ENCODE results near the gene STK26.

STK26 gene

DNA sequence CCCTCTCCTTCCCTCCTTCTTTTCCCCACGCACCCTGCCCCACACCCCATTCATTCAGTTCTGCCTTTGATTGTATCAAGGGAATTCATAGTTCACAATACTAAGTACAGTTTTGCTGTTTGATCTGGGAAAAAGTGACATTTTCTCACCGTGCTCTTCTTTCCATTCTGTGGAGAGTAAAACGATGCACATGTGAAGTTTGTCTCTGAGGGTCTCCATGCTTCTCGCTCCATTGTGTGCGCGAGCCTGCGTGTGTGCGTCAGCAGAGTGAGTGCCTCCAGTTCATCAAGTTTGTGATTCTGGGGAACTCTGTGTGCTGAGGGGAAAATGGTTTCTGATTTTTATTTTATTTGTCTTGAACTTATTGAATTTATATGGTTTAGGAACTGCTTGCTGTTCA is 1.9 kb downstream of the STK26 start:
- TF ChIP-seq MYC (IDR thresholded peaks at IDR 0.05; ENCODE audit: low read depth, low read length) (peak; percentile 23; the same call in 1 of the 2 replicates), POLR2A (IDR thresholded peaks at IDR 0.05; ENCODE audit: extremely low read depth, insufficient read length) (no peak), CTCF (IDR thresholded peaks at IDR 0.05; ENCODE audit: low read depth, low read length) (no peak)
- TF ChIP-seq, protein P1, sequence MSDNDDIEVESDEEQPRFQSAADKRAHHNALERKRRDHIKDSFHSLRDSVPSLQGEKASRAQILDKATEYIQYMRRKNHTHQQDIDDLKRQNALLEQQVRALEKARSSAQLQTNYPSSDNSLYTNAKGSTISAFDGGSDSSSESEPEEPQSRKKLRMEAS (IDR thresholded peaks at IDR 0.05; ENCODE audit: low read depth, low read length): peak; percentile 38; the same call in 1 of the 2 replicates
- peak overlapping the region; percentile 87 for H3K4me3 ChIP-seq (ENCODE audit: low read depth, low read length)
- DNase-seq (ENCODE audit: low read depth): peak; percentile 56

GRCh38 chrX:132030264-132030663 is 7.2 kb downstream of the STK26 start:
- no peak overlapping the region for H3K4me3 ChIP-seq (ENCODE audit: low read depth, low read length)
- TF ChIP-seq MYC (IDR thresholded peaks at IDR 0.05; ENCODE audit: low read depth, low read length) (no peak), CTCF (IDR thresholded peaks at IDR 0.05; ENCODE audit: low read depth, low read length) (no peak), POLR2A (IDR thresholded peaks at IDR 0.05; ENCODE audit: extremely low read depth, insufficient read length) (no peak)
- TF ChIP-seq, protein P1 (IDR thresholded peaks at IDR 0.05; ENCODE audit: low read depth, low read length): no peak
- DNase-seq (ENCODE audit: low read depth): no peak

GRCh38 chrX:132031867-132032266 is 8.8 kb downstream of the STK26 start:
- H3K4me3 ChIP-seq (ENCODE audit: low read depth, low read length): no peak overlapping the region

DNA sequence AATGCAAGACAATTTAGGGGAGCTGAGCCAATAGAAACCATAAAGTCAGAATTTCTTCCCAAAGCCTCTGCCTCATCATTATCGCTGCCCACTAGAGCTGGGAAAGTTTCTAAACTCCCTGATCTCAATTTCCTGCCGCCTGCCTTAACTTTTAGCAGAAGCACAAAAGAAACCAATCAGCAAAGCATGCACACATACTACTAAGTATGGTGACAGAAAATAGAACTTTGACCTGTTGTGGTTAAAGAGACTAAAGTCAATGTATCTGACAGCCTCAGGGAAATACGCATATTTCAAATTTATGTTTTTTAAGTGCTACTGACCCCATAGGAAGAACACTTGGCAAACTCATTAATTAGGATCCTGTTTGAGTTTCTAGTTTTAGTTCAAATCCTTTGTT is 10.1 kb downstream of the STK26 start:
- TF ChIP-seq POLR2A (IDR thresholded peaks at IDR 0.05; ENCODE audit: extremely low read depth, insufficient read length): no peak
- no peak for TF ChIP-seq CTCF (IDR thresholded peaks at IDR 0.05; ENCODE audit: low read depth, low read length)
- no peak for TF ChIP-seq MYC (IDR thresholded peaks at IDR 0.05; ENCODE audit: low read depth, low read length)
- TF ChIP-seq, protein P1 (IDR thresholded peaks at IDR 0.05; ENCODE audit: low read depth, low read length): no peak
- H3K4me3 ChIP-seq (ENCODE audit: low read depth, low read length): no peak overlapping the region
- no peak for DNase-seq (ENCODE audit: low read depth)

More at GRCh38 chrX:132031867-132032266, 8.8 kb downstream of the STK26 start:
- no peak for DNase-seq (ENCODE audit: low read depth)
- TF ChIP-seq POLR2A (IDR thresholded peaks at IDR 0.05; ENCODE audit: extremely low read depth, insufficient read length): no peak

GRCh38 chrX:132034648-132035047 is 11.5 kb downstream of the STK26 start:
- no peak for DNase-seq (ENCODE audit: low read depth)
- no peak overlapping the region for H3K4me3 ChIP-seq (ENCODE audit: low read depth, low read length)
- TF ChIP-seq CTCF (IDR thresholded peaks at IDR 0.05; ENCODE audit: low read depth, low read length) (no peak), POLR2A (IDR thresholded peaks at IDR 0.05; ENCODE audit: extremely low read depth, insufficient read length) (no peak), MYC (IDR thresholded peaks at IDR 0.05; ENCODE audit: low read depth, low read length) (no peak)
- TF ChIP-seq, protein P1 (IDR thresholded peaks at IDR 0.05; ENCODE audit: low read depth, low read length): no peak

GRCh38 chrX:132037479-132037993 is 14.4 kb downstream of the STK26 start:
- H3K4me3 ChIP-seq (ENCODE audit: low read depth, low read length): no peak overlapping the region
- TF ChIP-seq, protein P1 (IDR thresholded peaks at IDR 0.05; ENCODE audit: low read depth, low read length): no peak
- no peak for TF ChIP-seq MYC (IDR thresholded peaks at IDR 0.05; ENCODE audit: low read depth, low read length)
- no peak for TF ChIP-seq CTCF (IDR thresholded peaks at IDR 0.05; ENCODE audit: low read depth, low read length)
- no peak for TF ChIP-seq POLR2A (IDR thresholded peaks at IDR 0.05; ENCODE audit: extremely low read depth, insufficient read length)
- no peak for DNase-seq (ENCODE audit: low read depth)
